PC-9 (cell line): ENCODE data around the gene APOH.

Source experiments
- EZH2 ChIP-seq: fragments of 200-600 bp; sonication (generic); IDR thresholded peaks from 2 replicates; pipeline ENCODE4 v1.8.0; 2017; ENCODE audit warnings: antibody characterized with exemption, low read depth
- TF ChIP-seq, protein P1 (sequence below): fragments of 200-600 bp; sonication (generic); conservative IDR thresholded peaks from 2 replicates; pipeline ENCODE4 v1.6.1; 2017; ENCODE audit warnings: mixed run types, antibody characterized with exemption, mild to moderate bottlenecking, moderate library complexity

- TF ChIP-seq, protein P1, sequence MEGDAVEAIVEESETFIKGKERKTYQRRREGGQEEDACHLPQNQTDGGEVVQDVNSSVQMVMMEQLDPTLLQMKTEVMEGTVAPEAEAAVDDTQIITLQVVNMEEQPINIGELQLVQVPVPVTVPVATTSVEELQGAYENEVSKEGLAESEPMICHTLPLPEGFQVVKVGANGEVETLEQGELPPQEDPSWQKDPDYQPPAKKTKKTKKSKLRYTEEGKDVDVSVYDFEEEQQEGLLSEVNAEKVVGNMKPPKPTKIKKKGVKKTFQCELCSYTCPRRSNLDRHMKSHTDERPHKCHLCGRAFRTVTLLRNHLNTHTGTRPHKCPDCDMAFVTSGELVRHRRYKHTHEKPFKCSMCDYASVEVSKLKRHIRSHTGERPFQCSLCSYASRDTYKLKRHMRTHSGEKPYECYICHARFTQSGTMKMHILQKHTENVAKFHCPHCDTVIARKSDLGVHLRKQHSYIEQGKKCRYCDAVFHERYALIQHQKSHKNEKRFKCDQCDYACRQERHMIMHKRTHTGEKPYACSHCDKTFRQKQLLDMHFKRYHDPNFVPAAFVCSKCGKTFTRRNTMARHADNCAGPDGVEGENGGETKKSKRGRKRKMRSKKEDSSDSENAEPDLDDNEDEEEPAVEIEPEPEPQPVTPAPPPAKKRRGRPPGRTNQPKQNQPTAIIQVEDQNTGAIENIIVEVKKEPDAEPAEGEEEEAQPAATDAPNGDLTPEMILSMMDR, result no peak
- TF ChIP-seq EZH2, result no peak
These were observed 4.0 kb upstream of the APOH start for GRCh38 chr17:66233023-66233753.
